ENCODE results near the gene PYGM.

Gene PYGM

DNA sequence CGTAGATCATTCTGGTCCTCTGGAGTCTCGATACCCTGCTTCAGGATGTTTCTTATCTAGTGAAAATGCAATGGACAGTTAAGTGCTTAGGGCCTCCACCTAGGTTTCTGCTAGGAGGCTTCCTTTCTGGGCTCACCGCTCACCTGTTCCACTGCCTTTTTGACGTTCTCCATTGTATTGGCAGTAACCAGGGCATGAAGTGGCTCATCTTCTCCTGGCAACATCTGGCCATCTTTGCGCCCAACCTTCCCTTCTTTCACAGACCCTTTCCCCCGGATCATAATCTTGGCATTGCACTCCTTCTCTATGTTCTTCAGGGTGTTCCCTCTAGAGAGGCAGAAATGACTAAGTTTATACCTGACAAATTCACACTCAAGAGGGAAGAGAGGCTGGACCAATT is 9.5 kb upstream of the PYGM start:
- Histone ChIP-seq H3K23ac (ENCODE audit: low read length) (no peak overlapping the region), H3K9ac (ENCODE audit: low read length) (no peak overlapping the region), H3K4me2 (ENCODE audit: low read length) (no peak overlapping the region), H3K27ac (ENCODE audit: low read depth, low read length) (no peak overlapping the region), H3K27me3 (ENCODE audit: insufficient read depth, low read length) (no peaks in the 10 kb centered on the region), H3K36me3 (ENCODE audit: control insufficient read depth in 1 of 2, insufficient read depth in 2 of 2, low read length in 2 of 2) (peaks cover 67 to 90% of the 10 kb centered on the region in 2 experiments), H4K12ac (ENCODE audit: low read depth, low read length) (no peak overlapping the region), H3K14ac (ENCODE audit: low read length) (no peak overlapping the region), H3K4ac (ENCODE audit: low read depth, low read length) (no peak overlapping the region), H4K91ac (ENCODE audit: low read depth, low read length) (no peak overlapping the region), H3K4me3 (ENCODE audit: low read depth, low read length) (no peak overlapping the region), H3K18ac (ENCODE audit: low read length) (no peak overlapping the region), H3K9me3 (ENCODE audit: insufficient read depth, low read depth, low read length) (no peaks in the 10 kb centered on the region), H2BK5ac (ENCODE audit: low read depth, low read length, poor library complexity) (no peak overlapping the region), H2BK120ac (ENCODE audit: insufficient read depth, low read length, poor library complexity) (no peak overlapping the region), H3K79me1 (ENCODE audit: low read length) (no peaks in the 10 kb centered on the region), H3K79me2 (ENCODE audit: control insufficient read depth, insufficient read depth, low read length, poor library complexity) (no peaks in the 10 kb centered on the region), H2AFZ (ENCODE audit: insufficient read depth, low read length, poor library complexity) (no peak overlapping the region), H4K8ac (ENCODE audit: low read depth, low read length) (no peak overlapping the region), H2AK5ac (ENCODE audit: low read length) (no peak overlapping the region), H2BK12ac (ENCODE audit: low read length) (no peak overlapping the region), H3K4me1 (ENCODE audit: control insufficient read depth in 1 of 2, insufficient read depth in 2 of 2, low read length in 2 of 2) (no peaks in the 10 kb centered on the region)
- WGBS (ENCODE audit: extremely low coverage, insufficient coverage, insufficient read length) = no CpG with 5 or more reads among the region's 6 CpGs
- DNase-seq = no peak

DNA sequence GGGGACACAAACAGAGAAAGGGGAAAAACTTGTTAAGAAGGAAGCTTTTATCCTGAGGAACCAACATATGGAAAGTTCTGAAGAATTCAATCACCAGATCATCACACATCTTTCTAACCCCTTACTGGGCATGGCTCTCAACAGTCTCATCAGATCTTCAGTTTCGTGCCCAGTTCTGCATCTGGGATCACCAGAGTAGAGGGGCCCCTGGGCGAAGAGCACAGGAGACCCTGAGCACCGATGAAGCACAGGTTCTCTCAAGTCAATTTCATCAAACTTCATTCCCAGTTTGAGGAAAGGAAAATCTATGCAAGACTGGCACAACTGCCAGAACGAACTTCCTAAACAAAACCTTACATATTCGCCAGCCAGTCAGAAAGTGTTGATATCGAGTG is 8.5 kb upstream of the PYGM start:
- WGBS (ENCODE audit: extremely low coverage, insufficient coverage, insufficient read length) = no CpG with 5 or more reads among the region's 6 CpGs
- peaks cover 0 to 2% of the 10 kb centered on the region in 2 experiments for H3K4me1 ChIP-seq (ENCODE audit: control insufficient read depth in 1 of 2, insufficient read depth in 2 of 2, low read length in 2 of 2)
- no peak for DNase-seq
- no peak overlapping the region for H3K14ac ChIP-seq (ENCODE audit: low read length)
- no peak overlapping the region for H3K4ac ChIP-seq (ENCODE audit: low read depth, low read length)
- no peak overlapping the region for H3K9ac ChIP-seq (ENCODE audit: low read length)
- H3K79me2 ChIP-seq (ENCODE audit: control insufficient read depth, insufficient read depth, low read length, poor library complexity) = no peaks in the 10 kb centered on the region
- H3K4me2 ChIP-seq (ENCODE audit: low read length) = no peak overlapping the region
- no peak overlapping the region for H3K23ac ChIP-seq (ENCODE audit: low read length)
- H2BK5ac ChIP-seq (ENCODE audit: low read depth, low read length, poor library complexity) = no peak overlapping the region
- no peak overlapping the region for H4K8ac ChIP-seq (ENCODE audit: low read depth, low read length)
- H3K79me1 ChIP-seq (ENCODE audit: low read length) = no peaks in the 10 kb centered on the region
- H4K12ac ChIP-seq (ENCODE audit: low read depth, low read length) = no peak overlapping the region
- H3K18ac ChIP-seq (ENCODE audit: low read length) = no peak overlapping the region
- no peak overlapping the region for H3K27ac ChIP-seq (ENCODE audit: low read depth, low read length)
- H2AFZ ChIP-seq (ENCODE audit: insufficient read depth, low read length, poor library complexity) = no peak overlapping the region
- H2BK12ac ChIP-seq (ENCODE audit: low read length) = no peak overlapping the region
- no peak overlapping the region for H3K4me3 ChIP-seq (ENCODE audit: low read depth, low read length)
- H3K9me3 ChIP-seq (ENCODE audit: insufficient read depth, low read depth, low read length) = no peaks in the 10 kb centered on the region
- H2AK5ac ChIP-seq (ENCODE audit: low read length) = no peak overlapping the region
- no peak overlapping the region for H4K91ac ChIP-seq (ENCODE audit: low read depth, low read length)
- H3K27me3 ChIP-seq (ENCODE audit: insufficient read depth, low read length) = no peaks in the 10 kb centered on the region
- no peak overlapping the region for H2BK120ac ChIP-seq (ENCODE audit: insufficient read depth, low read length, poor library complexity)
- H3K36me3 ChIP-seq (ENCODE audit: control insufficient read depth in 1 of 2, insufficient read depth in 2 of 2, low read length in 2 of 2) = peaks cover 74 to 92% of the 10 kb centered on the region in 2 experiments

DNA sequence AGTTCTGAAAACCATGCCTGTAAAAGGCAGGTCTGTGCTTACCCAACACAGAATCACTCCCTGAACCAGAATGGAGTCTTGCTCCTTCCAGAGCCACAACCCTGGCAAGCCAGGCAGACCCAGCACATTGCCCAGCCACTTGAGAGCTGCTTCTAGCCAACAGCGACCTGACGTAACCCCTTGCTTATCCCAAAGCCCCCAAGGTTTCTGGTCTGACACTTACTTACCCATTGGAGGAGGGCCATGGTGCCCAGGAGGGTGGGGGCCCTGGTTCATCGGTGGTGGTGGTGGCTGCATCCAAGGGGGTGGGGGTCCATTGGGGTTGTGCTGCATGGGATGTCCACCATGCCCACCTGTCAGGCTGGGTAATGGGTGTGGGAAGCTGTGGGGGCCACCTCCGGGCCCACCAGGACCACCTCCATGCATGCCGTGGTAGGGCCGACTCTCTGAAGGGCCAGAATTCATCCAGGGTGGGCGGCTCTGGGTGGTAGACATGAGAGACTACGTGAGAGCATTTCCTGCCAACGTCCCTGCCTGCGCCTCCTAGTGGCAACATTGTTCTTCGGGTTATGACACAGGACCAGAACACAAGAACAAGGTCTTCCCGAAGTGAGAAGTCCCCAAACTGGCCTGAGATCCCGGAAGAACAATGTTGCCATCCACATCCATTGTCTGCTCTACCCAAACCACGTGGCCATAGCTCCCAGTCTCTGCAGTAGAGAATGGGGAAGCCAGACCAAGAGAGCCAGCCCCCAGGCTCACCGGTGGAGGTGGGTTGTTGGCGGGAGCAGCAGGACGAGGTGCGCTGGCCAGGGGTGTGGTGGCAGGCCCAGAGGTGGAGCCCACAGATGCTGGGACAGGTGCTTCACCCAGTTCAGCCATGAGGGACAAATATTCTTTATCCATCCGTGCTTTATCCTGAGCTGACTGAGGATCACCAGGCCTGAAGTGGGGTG is 7.8 kb upstream of the PYGM start:
- no peak overlapping the region for H4K91ac ChIP-seq (ENCODE audit: low read depth, low read length)
- no peak overlapping the region for H3K18ac ChIP-seq (ENCODE audit: low read length)
- H3K4ac ChIP-seq (ENCODE audit: low read depth, low read length) = no peak overlapping the region
- no peak overlapping the region for H3K4me3 ChIP-seq (ENCODE audit: low read depth, low read length)
- no peak overlapping the region for H2AFZ ChIP-seq (ENCODE audit: insufficient read depth, low read length, poor library complexity)
- no peaks in the 10 kb centered on the region for H3K79me1 ChIP-seq (ENCODE audit: low read length)
- H3K9me3 ChIP-seq (ENCODE audit: insufficient read depth, low read depth, low read length) = no peaks in the 10 kb centered on the region
- no peak overlapping the region for H2BK12ac ChIP-seq (ENCODE audit: low read length)
- no peak overlapping the region for H2BK120ac ChIP-seq (ENCODE audit: insufficient read depth, low read length, poor library complexity)
- H3K4me1 ChIP-seq (ENCODE audit: control insufficient read depth in 1 of 2, insufficient read depth in 2 of 2, low read length in 2 of 2) = peaks cover 0 to 2% of the 10 kb centered on the region in 2 experiments
- H3K23ac ChIP-seq (ENCODE audit: low read length) = no peak overlapping the region
- H4K12ac ChIP-seq (ENCODE audit: low read depth, low read length) = no peak overlapping the region
- no peak overlapping the region for H2BK5ac ChIP-seq (ENCODE audit: low read depth, low read length, poor library complexity)
- H3K9ac ChIP-seq (ENCODE audit: low read length) = no peak overlapping the region
- no peak overlapping the region for H3K27ac ChIP-seq (ENCODE audit: low read depth, low read length)
- no CpG with 5 or more reads among the region's 19 CpGs for WGBS (ENCODE audit: extremely low coverage, insufficient coverage, insufficient read length)
- H4K8ac ChIP-seq (ENCODE audit: low read depth, low read length) = no peak overlapping the region
- H3K79me2 ChIP-seq (ENCODE audit: control insufficient read depth, insufficient read depth, low read length, poor library complexity) = no peaks in the 10 kb centered on the region
- peak; percentile 51 to 81 for DNase-seq
- no peaks in the 10 kb centered on the region for H3K27me3 ChIP-seq (ENCODE audit: insufficient read depth, low read length)
- no peak overlapping the region for H3K4me2 ChIP-seq (ENCODE audit: low read length)
- H2AK5ac ChIP-seq (ENCODE audit: low read length) = no peak overlapping the region
- peaks cover 75 to 93% of the 10 kb centered on the region in 2 experiments for H3K36me3 ChIP-seq (ENCODE audit: control insufficient read depth in 1 of 2, insufficient read depth in 2 of 2, low read length in 2 of 2)
- H3K14ac ChIP-seq (ENCODE audit: low read length) = no peak overlapping the region

DNA sequence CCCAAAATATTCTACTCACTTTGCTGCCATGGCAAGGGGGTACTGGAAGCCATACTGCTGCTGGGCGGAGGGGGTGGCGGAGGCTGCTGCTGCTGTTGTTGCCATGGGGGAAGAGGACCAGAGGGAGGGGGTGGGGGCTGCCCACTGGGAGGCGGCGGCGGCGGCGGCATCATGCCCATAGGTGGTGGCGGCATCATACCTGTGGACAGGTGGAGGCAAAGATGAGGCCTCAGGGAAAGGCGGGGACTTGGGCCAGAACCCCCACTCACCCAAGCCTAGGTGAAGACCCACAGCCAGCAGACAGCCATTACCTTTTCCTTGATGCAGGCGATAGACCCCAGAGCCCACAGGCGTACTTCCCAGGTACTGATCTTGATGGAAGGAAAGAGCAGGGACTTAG is 7.1 kb upstream of the PYGM start:
- no peak overlapping the region for H3K27ac ChIP-seq (ENCODE audit: low read depth, low read length)
- no CpG with 5 or more reads among the region's 11 CpGs for WGBS (ENCODE audit: extremely low coverage, insufficient coverage, insufficient read length)
- H3K9ac ChIP-seq (ENCODE audit: low read length) = no peak overlapping the region
- no peak overlapping the region for H4K91ac ChIP-seq (ENCODE audit: low read depth, low read length)
- no peak for DNase-seq
- H3K23ac ChIP-seq (ENCODE audit: low read length) = no peak overlapping the region
- H2BK120ac ChIP-seq (ENCODE audit: insufficient read depth, low read length, poor library complexity) = no peak overlapping the region
- no peak overlapping the region for H3K4me3 ChIP-seq (ENCODE audit: low read depth, low read length)
- H3K27me3 ChIP-seq (ENCODE audit: insufficient read depth, low read length) = no peaks in the 10 kb centered on the region
- H3K4me2 ChIP-seq (ENCODE audit: low read length) = no peak overlapping the region
- H2AK5ac ChIP-seq (ENCODE audit: low read length) = no peak overlapping the region
- H3K4ac ChIP-seq (ENCODE audit: low read depth, low read length) = no peak overlapping the region
- no peak overlapping the region for H4K8ac ChIP-seq (ENCODE audit: low read depth, low read length)
- no peak overlapping the region for H2BK12ac ChIP-seq (ENCODE audit: low read length)
- no peaks in the 10 kb centered on the region for H3K9me3 ChIP-seq (ENCODE audit: insufficient read depth, low read depth, low read length)
- no peaks in the 10 kb centered on the region for H3K79me2 ChIP-seq (ENCODE audit: control insufficient read depth, insufficient read depth, low read length, poor library complexity)
- no peaks in the 10 kb centered on the region for H3K79me1 ChIP-seq (ENCODE audit: low read length)
- H3K18ac ChIP-seq (ENCODE audit: low read length) = no peak overlapping the region
- H2AFZ ChIP-seq (ENCODE audit: insufficient read depth, low read length, poor library complexity) = no peak overlapping the region
- H3K14ac ChIP-seq (ENCODE audit: low read length) = no peak overlapping the region
- peaks cover 78 to 95% of the 10 kb centered on the region in 2 experiments for H3K36me3 ChIP-seq (ENCODE audit: control insufficient read depth in 1 of 2, insufficient read depth in 2 of 2, low read length in 2 of 2)
- H3K4me1 ChIP-seq (ENCODE audit: control insufficient read depth in 1 of 2, insufficient read depth in 2 of 2, low read length in 2 of 2) = peaks cover 0 to 2% of the 10 kb centered on the region in 2 experiments
- H2BK5ac ChIP-seq (ENCODE audit: low read depth, low read length, poor library complexity) = no peak overlapping the region
- H4K12ac ChIP-seq (ENCODE audit: low read depth, low read length) = no peak overlapping the region

Data from trophoblast cell (in vitro differentiated cells and primary cell).